HG02981 (cell line): ENCODE results near the gene PHF20.
"Not testable (repeated sequence)": the region's sequence is repeated elsewhere in the genome, so short reads cannot be mapped to it uniquely, and the experiment has no call there.

Source experiments
- ATAC-seq: cut with Tn5 transposase; IDR thresholded peaks from one replicate; pipeline ENCODE4 v1.9.1; 2021; ENCODE audit warnings: mild to moderate bottlenecking, moderate library complexity; ENCODE audit not compliant: unreplicated experiment

Gene PHF20

GRCh38 chr20:35883336-35883777 is 111.5 kb downstream of the PHF20 start:
- no peak for ATAC-seq

GRCh38 chr20:35883778-35884540 is 112.1 kb downstream of the PHF20 start:
- no peak for ATAC-seq

GRCh38 chr20:35884541-35884865 is 112.7 kb downstream of the PHF20 start:
- ATAC-seq: no peak

GRCh38 chr20:35885212-35885611 is 113.4 kb downstream of the PHF20 start:
- no peak for ATAC-seq

GRCh38 chr20:35886537-35886936 is 114.7 kb downstream of the PHF20 start:
- ATAC-seq: no peak

GRCh38 chr20:35887393-35888064 is 115.7 kb downstream of the PHF20 start:
- ATAC-seq: no peak

GRCh38 chr20:35888657-35889056 is 116.8 kb downstream of the PHF20 start:
- no peak for ATAC-seq

GRCh38 chr20:35891375-35891774 is 119.6 kb downstream of the PHF20 start:
- no peak for ATAC-seq

- ATAC-seq: no peak
Measured at GRCh38 chr20:35892871-35893270, 121.1 kb downstream of the PHF20 start.

- ATAC-seq: peak; percentile 89
Measured at GRCh38 chr20:35893942-35894341, 122.1 kb downstream of the PHF20 start.

- not testable (repeated sequence) for ATAC-seq
Measured at GRCh38 chr20:35895516-35895915, 123.7 kb downstream of the PHF20 start.

- no peak for ATAC-seq
Measured at GRCh38 chr20:35899064-35899463, 127.2 kb downstream of the PHF20 start.

- not testable (repeated sequence) for ATAC-seq
Measured at GRCh38 chr20:35901230-35901629, 129.4 kb downstream of the PHF20 start.

- ATAC-seq: no peak
Measured at GRCh38 chr20:35901678-35902544, 130.1 kb downstream of the PHF20 start.

- ATAC-seq: no peak
Measured at GRCh38 chr20:35902545-35902941, 130.7 kb downstream of the PHF20 start.

GRCh38 chr20:35903843-35904242 is 132.0 kb downstream of the PHF20 start:
- no peak for ATAC-seq

GRCh38 chr20:35904982-35905663 is 133.3 kb downstream of the PHF20 start:
- ATAC-seq: no peak

- ATAC-seq: no peak
Measured at GRCh38 chr20:35907017-35907701, 135.3 kb downstream of the PHF20 start.

GRCh38 chr20:35908007-35908406 is 136.2 kb downstream of the PHF20 start:
- no peak for ATAC-seq

GRCh38 chr20:35909176-35909575 is 137.4 kb downstream of the PHF20 start:
- no peak for ATAC-seq
